Lower leg skin (tissue), 3 donors: ENCODE data around the gene RAPGEF2.

Experiments used
- CTCF ChIP-seq, 3 donors: fragments of 450-650 bp; IDR thresholded peaks; one replicate each; pipeline ENCODE4 v1.5.1; 2016; ENCODE audit warnings: antibody characterized with exemption in 3 of 3, mild to moderate bottlenecking in 3 of 3, moderate library complexity in 2 of 3
- POLR2A ChIP-seq, 2 donors: fragments of 450-650 bp; IDR thresholded peaks; one replicate each; pipeline ENCODE4 v1.6.1; 2016 to 2017; ENCODE audit warnings: antibody characterized with exemption in 2 of 2, mild to moderate bottlenecking in 1 of 2, moderate library complexity in 1 of 2

DNA sequence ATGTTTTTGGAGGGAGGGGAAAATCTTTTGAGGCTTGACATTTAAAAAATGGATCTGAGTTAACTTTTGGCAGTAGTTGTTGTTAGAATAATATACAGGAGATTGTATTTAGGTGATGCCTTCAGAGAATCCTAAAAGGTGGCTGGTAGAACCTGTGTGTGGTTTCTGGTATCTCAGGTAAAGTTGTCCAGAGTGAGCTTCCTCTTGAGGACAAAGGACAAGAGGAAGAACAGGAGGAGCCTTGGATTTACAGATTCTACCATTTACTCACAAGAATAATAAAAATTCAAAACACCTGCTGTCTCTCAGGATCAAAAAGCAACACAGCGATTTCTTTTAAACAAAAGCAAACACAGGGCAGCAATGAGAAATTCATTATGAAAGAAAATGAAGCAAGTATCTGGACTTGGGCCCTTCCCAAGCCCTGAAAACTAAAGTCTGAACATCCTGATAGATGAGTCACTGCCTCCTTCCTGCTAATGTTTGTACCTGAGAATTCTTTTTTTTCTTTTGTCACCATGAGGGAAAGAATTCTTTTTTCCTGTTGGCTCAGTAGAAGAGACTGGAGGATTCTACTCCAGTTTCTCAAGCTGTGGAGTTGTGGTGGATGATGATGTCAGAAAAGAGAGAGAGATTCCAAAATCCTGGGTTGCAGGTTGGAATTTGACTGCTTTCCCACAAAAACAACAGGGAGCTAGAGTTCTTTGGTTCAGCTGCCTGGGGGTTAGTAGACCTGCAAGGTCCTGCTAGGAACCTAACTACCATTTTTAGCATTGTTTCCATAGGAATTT, 31.5 kb upstream of the RAPGEF2 start:
- no peak for TF ChIP-seq POLR2A (IDR thresholded peaks at IDR 0.05)
- TF ChIP-seq CTCF (IDR thresholded peaks at IDR 0.05): no peak
